Measurements from ENCODE around the gene ITPR2.
"Not testable (repeated sequence)": the region's sequence is repeated elsewhere in the genome, so short reads cannot be mapped to it uniquely, and the experiment has no call there.

ITPR2 gene

GRCh38 chr12:26608273-26608672 lies 224.7 kb downstream of the ITPR2 start:
- Histone ChIP-seq H3K27me3 (ENCODE audit: insufficient read depth, low read length, poor library complexity, severe bottlenecking) (no peaks in the 10 kb centered on the region), H3K4me1 (ENCODE audit: insufficient read depth, low read length, poor library complexity, severe bottlenecking) (no peaks in the 10 kb centered on the region), H3K9me2 (replicated peaks; ENCODE audit: low read depth, low read length) (no peaks in the 10 kb centered on the region), H3F3A (ENCODE audit: low read depth) (no peaks in the 10 kb centered on the region), H3K4me3 (ENCODE audit: low read length, poor library complexity, severe bottlenecking) (no peak overlapping the region), H3K9me3 (ENCODE audit: insufficient read depth, low read depth, low read length) (no peaks in the 10 kb centered on the region), H4K20me1 (ENCODE audit: insufficient read depth, low read length, poor library complexity, severe bottlenecking) (no peaks in the 10 kb centered on the region), H2AFZ (ENCODE audit: low read length) (no peak overlapping the region), H3K79me2 (ENCODE audit: insufficient read depth, low read length) (no peaks in the 10 kb centered on the region), H3K9ac (ENCODE audit: low read depth, low read length, poor library complexity, severe bottlenecking) (no peak overlapping the region), H3K4me2 (ENCODE audit: low read depth, low read length, poor library complexity, severe bottlenecking) (no peak overlapping the region), H3K36me3 (ENCODE audit: insufficient read depth, low read length) (no peaks in the 10 kb centered on the region)
- no peak for TF ChIP-seq EZH2phosphoT487 (IDR thresholded peaks at IDR 0.05; ENCODE audit: borderline replicate concordance)

GRCh38 chr12:26606911-26607310 lies 226.1 kb downstream of the ITPR2 start:
- Histone ChIP-seq H3K9ac (ENCODE audit: low read depth, low read length, poor library complexity, severe bottlenecking) (no peak overlapping the region), H4K20me1 (ENCODE audit: insufficient read depth, low read length, poor library complexity, severe bottlenecking) (no peaks in the 10 kb centered on the region), H3K4me3 (ENCODE audit: low read length, poor library complexity, severe bottlenecking) (no peak overlapping the region), H3K4me1 (ENCODE audit: insufficient read depth, low read length, poor library complexity, severe bottlenecking) (no peaks in the 10 kb centered on the region), H3K4me2 (ENCODE audit: low read depth, low read length, poor library complexity, severe bottlenecking) (no peak overlapping the region), H2AFZ (ENCODE audit: low read length) (no peak overlapping the region), H3K36me3 (ENCODE audit: insufficient read depth, low read length) (peaks cover under 1% of the 10 kb centered on the region; the same call in 1 of the 2 replicates), H3K27me3 (ENCODE audit: insufficient read depth, low read length, poor library complexity, severe bottlenecking) (no peaks in the 10 kb centered on the region), H3K79me2 (ENCODE audit: insufficient read depth, low read length) (no peaks in the 10 kb centered on the region), H3K9me2 (replicated peaks; ENCODE audit: low read depth, low read length) (no peaks in the 10 kb centered on the region), H3K9me3 (ENCODE audit: insufficient read depth, low read depth, low read length) (no peaks in the 10 kb centered on the region), H3F3A (ENCODE audit: low read depth) (no peaks in the 10 kb centered on the region)
- TF ChIP-seq CTCF (conservative IDR thresholded peaks at IDR 0.05; ENCODE audit: low read length): no peak
- no peak for TF ChIP-seq EZH2phosphoT487 (IDR thresholded peaks at IDR 0.05; ENCODE audit: borderline replicate concordance)

GRCh38 chr12:26604813-26605212 lies 228.2 kb downstream of the ITPR2 start:
- H2AFZ ChIP-seq (ENCODE audit: low read length): not testable (repeated sequence)

GRCh38 chr12:26599096-26599695 lies 233.8 kb downstream of the ITPR2 start:
- no peak overlapping the region for H3K4me2 ChIP-seq (ENCODE audit: low read depth, low read length, poor library complexity, severe bottlenecking)
- H2AFZ ChIP-seq (ENCODE audit: low read length): no peak overlapping the region
- no peaks in the 10 kb centered on the region for H4K20me1 ChIP-seq (ENCODE audit: insufficient read depth, low read length, poor library complexity, severe bottlenecking)
- H3K36me3 ChIP-seq (ENCODE audit: insufficient read depth, low read length): peaks cover 3% of the 10 kb centered on the region; the same call in 1 of the 2 replicates
- H3K79me2 ChIP-seq (ENCODE audit: insufficient read depth, low read length): no peaks in the 10 kb centered on the region
- H3K27me3 ChIP-seq (ENCODE audit: insufficient read depth, low read length, poor library complexity, severe bottlenecking): no peaks in the 10 kb centered on the region
- H3K9me3 ChIP-seq (ENCODE audit: insufficient read depth, low read depth, low read length): no peaks in the 10 kb centered on the region
- H3K9ac ChIP-seq (ENCODE audit: low read depth, low read length, poor library complexity, severe bottlenecking): no peak overlapping the region
- H3K4me1 ChIP-seq (ENCODE audit: insufficient read depth, low read length, poor library complexity, severe bottlenecking): no peaks in the 10 kb centered on the region
- no peaks in the 10 kb centered on the region for H3K9me2 ChIP-seq (replicated peaks; ENCODE audit: low read depth, low read length)
- TF ChIP-seq EZH2phosphoT487 (IDR thresholded peaks at IDR 0.05; ENCODE audit: borderline replicate concordance) (no peak), CTCF (conservative IDR thresholded peaks at IDR 0.05; ENCODE audit: low read length) (no peak)
- no peaks in the 10 kb centered on the region for H3F3A ChIP-seq (ENCODE audit: low read depth)
- H3K4me3 ChIP-seq (ENCODE audit: low read length, poor library complexity, severe bottlenecking): no peak overlapping the region

More at GRCh38 chr12:26604813-26605212, 228.2 kb downstream of the ITPR2 start:
- not testable (repeated sequence) for H3K9me2 ChIP-seq (replicated peaks; ENCODE audit: low read depth, low read length); H4K20me1 ChIP-seq (ENCODE audit: insufficient read depth, low read length, poor library complexity, severe bottlenecking); H3K79me2 ChIP-seq (ENCODE audit: insufficient read depth, low read length); H3K4me2 ChIP-seq (ENCODE audit: low read depth, low read length, poor library complexity, severe bottlenecking); H3F3A ChIP-seq (ENCODE audit: low read depth); H3K9ac ChIP-seq (ENCODE audit: low read depth, low read length, poor library complexity, severe bottlenecking); H3K4me1 ChIP-seq (ENCODE audit: insufficient read depth, low read length, poor library complexity, severe bottlenecking); H3K4me3 ChIP-seq (ENCODE audit: low read length, poor library complexity, severe bottlenecking); H3K36me3 ChIP-seq (ENCODE audit: insufficient read depth, low read length); H3K27me3 ChIP-seq (ENCODE audit: insufficient read depth, low read length, poor library complexity, severe bottlenecking); H3K9me3 ChIP-seq (ENCODE audit: insufficient read depth, low read depth, low read length)

Data from Loucy (cell line).